GM12872 (cell line): Measurements from ENCODE around the gene ARMH1.

ENCODE experiments used
- TF ChIP-seq, protein P1 (sequence below): IDR thresholded peaks from 3 replicates; pipeline ENCODE4 v1.5.1; 2011; ENCODE audit warnings: low read depth, mild to moderate bottlenecking, low read length, moderate library complexity; ENCODE audit not compliant: insufficient read depth

Gene ARMH1

DNA sequence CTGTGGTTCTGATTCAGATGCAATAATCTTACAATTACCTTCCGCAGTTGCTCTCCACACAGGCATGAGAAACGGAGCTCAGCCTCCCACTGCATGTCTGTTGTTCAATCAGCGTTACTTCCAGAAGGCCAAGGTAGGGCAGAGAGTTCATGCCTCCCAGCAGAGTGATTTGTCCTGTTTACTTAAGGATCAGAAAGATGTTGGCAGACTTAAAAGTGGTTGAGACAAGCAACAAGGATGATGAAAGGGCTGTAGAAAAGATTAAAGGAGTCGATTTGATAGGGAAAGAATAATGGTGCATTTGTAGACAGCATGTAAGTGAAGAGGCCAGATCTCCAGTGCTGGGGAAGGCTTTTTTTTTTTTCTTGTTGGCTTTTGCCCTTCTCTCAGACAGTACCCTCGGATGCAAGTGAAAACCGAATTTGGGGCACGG lies 26.6 kb downstream of the ARMH1 start:
- TF ChIP-seq, protein P1, sequence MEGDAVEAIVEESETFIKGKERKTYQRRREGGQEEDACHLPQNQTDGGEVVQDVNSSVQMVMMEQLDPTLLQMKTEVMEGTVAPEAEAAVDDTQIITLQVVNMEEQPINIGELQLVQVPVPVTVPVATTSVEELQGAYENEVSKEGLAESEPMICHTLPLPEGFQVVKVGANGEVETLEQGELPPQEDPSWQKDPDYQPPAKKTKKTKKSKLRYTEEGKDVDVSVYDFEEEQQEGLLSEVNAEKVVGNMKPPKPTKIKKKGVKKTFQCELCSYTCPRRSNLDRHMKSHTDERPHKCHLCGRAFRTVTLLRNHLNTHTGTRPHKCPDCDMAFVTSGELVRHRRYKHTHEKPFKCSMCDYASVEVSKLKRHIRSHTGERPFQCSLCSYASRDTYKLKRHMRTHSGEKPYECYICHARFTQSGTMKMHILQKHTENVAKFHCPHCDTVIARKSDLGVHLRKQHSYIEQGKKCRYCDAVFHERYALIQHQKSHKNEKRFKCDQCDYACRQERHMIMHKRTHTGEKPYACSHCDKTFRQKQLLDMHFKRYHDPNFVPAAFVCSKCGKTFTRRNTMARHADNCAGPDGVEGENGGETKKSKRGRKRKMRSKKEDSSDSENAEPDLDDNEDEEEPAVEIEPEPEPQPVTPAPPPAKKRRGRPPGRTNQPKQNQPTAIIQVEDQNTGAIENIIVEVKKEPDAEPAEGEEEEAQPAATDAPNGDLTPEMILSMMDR: no peak

DNA sequence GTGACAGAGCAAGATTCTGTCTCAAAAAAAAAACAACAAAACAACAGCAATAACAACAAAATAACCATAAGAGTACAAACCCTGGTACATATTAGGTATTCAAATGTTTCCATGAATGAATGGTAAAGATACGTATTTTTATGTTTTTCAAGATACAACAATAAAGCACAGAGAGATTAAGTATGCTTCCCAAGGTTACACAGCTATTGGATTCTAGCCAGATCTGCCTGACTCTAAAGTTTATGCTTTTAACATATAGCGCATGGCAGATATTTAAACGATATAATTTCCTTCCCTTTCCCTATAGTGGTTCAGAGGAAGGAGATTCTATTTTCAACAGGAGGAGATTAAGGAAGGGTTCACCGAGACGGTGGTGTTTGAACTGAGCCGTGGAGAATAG lies 31.0 kb downstream of the ARMH1 start:
- TF ChIP-seq, protein P1: no peak

DNA sequence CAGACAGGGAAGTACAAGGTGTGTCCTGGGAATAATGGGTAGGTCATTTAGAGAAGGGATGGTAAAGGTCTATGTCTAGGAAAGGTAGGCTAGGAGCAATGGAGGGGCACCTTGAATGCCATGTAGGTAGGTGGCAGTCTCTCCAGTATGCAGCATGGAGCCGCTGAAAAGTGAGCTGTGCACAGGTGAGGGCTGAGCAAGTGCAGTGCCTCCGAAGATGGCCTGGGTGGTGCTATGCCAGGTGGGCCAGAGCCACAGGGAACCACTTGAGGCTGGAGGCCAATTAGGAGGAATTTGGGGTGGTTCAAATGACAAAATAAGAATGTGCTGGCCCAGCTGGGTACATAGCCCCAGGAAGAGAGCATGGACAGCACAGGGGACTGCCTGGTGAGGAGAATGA lies 31.4 kb downstream of the ARMH1 start:
- TF ChIP-seq, protein P1: no peak

DNA sequence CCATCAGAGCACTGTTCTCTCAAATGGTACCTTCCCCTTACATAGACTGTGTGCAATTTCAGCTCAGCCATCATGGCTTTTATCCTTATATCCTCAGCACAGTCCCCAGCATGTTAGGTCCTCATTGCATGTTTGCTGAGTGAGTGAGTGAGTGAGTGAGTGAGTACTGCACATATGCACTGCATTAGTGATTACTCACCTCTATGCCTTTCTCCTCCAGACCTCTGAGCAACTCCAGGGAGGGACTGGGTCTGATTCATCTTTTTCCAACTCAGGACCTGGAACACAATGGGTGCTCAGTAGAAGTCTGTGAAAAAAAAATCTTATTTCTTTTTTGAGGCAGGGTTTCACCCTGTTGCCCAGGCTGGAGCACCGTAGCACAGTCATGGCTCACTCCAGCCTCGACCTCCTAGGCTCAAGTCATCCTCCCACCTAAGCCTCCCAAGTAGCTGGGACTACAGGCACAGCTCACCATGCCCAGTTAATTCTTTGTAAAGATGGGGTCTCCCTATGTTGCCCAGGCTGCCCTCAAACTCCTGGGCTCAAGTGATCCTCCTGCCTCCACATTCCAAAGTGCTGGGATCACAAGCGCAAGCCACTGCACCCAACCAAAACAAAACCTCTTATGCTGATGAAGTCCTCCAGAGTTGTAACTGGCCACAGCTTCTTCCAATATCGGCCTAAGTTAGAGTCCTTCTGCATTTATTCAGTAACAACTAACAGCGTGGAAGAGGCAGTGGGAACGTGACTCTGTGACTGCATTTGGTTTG lies 32.8 kb downstream of the ARMH1 start:
- TF ChIP-seq, protein P1: no peak

DNA sequence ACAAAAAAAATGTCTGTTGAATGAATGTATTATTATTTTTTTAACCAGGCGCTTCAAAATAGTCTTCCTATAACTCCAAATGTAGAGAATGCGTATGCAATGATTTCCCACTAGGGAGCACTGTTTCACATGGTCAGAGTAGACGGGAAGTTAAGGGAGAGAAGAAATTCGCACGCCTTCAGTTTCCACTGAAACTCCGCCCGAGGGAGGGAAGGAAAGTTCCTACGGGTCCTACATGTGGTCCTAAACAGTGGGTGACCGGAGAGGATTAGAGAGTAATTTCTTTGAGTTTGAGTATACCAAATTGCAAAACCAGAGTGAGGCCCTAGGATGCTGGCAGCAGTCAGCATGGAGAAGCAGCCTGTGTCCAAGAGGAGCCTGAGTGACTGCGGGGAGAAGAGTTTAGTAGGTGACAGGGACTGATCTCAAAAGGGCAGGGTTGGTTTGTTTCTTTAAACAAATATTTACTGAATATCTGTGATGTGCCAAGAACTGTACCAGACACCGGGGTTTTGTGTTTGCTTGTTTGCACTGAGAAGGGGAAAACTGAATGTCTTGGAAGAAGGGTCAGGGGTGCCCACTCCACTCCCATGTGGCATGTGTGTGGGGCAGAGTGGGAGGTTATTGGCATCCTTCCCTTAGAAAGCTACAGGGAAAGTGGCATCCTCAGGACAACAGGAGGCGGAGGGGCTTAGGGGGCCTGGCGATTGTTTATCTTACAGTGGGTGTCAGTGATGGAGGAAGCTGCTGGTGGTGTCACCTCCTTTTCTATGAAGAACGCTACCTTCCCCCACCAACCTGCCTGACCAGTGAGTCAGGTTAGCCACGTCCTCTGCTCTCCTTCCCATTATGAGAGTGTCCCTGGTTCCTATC lies 33.7 kb downstream of the ARMH1 start:
- TF ChIP-seq, protein P1: peak; percentile 65

DNA sequence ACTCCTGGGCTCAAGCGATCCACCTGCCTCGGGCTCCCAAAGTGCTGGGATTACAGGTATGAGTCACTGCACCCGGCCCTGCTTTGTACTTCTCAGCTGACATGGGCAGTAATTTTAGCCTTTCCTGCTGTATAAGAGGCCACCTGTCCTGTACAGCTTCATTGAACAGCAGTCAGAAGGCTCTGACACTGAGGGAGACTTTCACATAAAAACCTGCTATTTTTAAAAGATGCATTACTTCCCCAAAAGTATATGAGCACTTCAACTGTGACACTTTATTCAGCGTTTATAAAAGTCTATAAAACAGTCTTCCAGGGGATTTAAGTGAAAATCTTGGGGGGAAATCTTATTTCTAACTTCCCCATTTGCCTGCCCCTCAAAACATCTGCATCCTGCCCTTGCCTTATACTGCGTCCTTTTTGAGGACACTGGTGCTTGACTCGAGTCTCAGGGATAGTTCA lies 38.8 kb downstream of the ARMH1 start:
- TF ChIP-seq, protein P1: no peak

DNA sequence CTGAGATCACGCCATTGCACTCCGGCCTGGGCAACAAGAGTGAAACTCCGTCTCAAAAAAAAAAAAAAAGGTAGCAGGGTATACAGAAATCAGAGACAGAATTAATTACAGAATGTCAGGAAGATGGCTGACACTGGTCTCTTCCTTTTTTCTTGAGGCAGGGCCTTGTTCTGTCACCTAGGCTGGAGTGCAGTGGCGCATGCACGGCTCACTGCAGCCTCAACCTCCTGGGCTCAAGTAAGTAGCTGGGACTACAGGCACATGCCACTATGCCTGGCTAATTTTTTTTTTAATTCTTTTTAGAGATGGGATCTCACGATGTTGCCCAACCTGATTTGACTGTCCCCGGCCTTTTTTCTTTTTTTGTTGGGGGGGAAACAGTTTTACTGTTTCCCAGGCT lies 40.0 kb downstream of the ARMH1 start:
- TF ChIP-seq, protein P1: no peak
